HG02884 (cell line): Measurements from ENCODE around the gene CD3G.
A peak's percentile ranks its signal among the peaks of the same experiment; 100 is the strongest.

ENCODE experiments used
- ATAC-seq: cut with Tn5 transposase; IDR thresholded peaks from one replicate; pipeline ENCODE4 v1.9.1; 2021; ENCODE audit warnings: mild to moderate bottlenecking, moderate library complexity; ENCODE audit not compliant: unreplicated experiment

Gene CD3G

GRCh38 chr11:118322721-118323120 is 21.4 kb upstream of the CD3G start:
- ATAC-seq = no peak

GRCh38 chr11:118325283-118325682 is 18.9 kb upstream of the CD3G start:
- ATAC-seq = no peak

- no peak for ATAC-seq
Observed at GRCh38 chr11:118328745-118329144, 15.4 kb upstream of the CD3G start.

- no peak for ATAC-seq
Observed at GRCh38 chr11:118334745-118335144, 9.4 kb upstream of the CD3G start.

GRCh38 chr11:118338637-118339061 is 5.5 kb upstream of the CD3G start:
- ATAC-seq = no peak

- ATAC-seq = no peak
Observed at GRCh38 chr11:118339281-118339961, 4.7 kb upstream of the CD3G start.

GRCh38 chr11:118340449-118340848 is 3.7 kb upstream of the CD3G start:
- ATAC-seq = no peak

- ATAC-seq = no peak
Observed at GRCh38 chr11:118341261-118341660, 2.9 kb upstream of the CD3G start.

GRCh38 chr11:118341815-118342489 is 2.2 kb upstream of the CD3G start:
- no peak for ATAC-seq

- ATAC-seq = no peak
Observed at GRCh38 chr11:118342503-118343161, 1.5 kb upstream of the CD3G start, which contains the start of gene CD3D. Gene CD3D, minus strand, starts transcription at chr11:118342705. Its CDS starts 98 bp downstream, at chr11:118342607.

- no peak for ATAC-seq
Observed at GRCh38 chr11:118343248-118343647, 896 bp upstream of the CD3G start.

GRCh38 chr11:118349475-118349874 is 5.3 kb downstream of the CD3G start:
- ATAC-seq = no peak

- no peak for ATAC-seq
Observed at GRCh38 chr11:118353084-118353710, 9.1 kb downstream of the CD3G start.

GRCh38 chr11:118358071-118358470 is 13.9 kb downstream of the CD3G start:
- ATAC-seq = no peak

GRCh38 chr11:118359295-118359958 is 15.3 kb downstream of the CD3G start, which contains the start of gene UBE4A:
Gene UBE4A, plus strand, starts transcription at chr11:118359600. Its CDS starts 5,481 bp downstream, at chr11:118365081.
- peak; percentile 93 for ATAC-seq

GRCh38 chr11:118364956-118365615 is 20.9 kb downstream of the CD3G start:
- no peak for ATAC-seq

- ATAC-seq = no peak
Observed at GRCh38 chr11:118366287-118366686, 22.1 kb downstream of the CD3G start.

- ATAC-seq = no peak
Observed at GRCh38 chr11:118370774-118371173, 26.6 kb downstream of the CD3G start.

GRCh38 chr11:118373263-118373662 is 29.1 kb downstream of the CD3G start:
- ATAC-seq = no peak

GRCh38 chr11:118373871-118374270 is 29.7 kb downstream of the CD3G start:
- ATAC-seq = no peak
